ENCODE results near the gene SNX15.

Gene SNX15

DNA sequence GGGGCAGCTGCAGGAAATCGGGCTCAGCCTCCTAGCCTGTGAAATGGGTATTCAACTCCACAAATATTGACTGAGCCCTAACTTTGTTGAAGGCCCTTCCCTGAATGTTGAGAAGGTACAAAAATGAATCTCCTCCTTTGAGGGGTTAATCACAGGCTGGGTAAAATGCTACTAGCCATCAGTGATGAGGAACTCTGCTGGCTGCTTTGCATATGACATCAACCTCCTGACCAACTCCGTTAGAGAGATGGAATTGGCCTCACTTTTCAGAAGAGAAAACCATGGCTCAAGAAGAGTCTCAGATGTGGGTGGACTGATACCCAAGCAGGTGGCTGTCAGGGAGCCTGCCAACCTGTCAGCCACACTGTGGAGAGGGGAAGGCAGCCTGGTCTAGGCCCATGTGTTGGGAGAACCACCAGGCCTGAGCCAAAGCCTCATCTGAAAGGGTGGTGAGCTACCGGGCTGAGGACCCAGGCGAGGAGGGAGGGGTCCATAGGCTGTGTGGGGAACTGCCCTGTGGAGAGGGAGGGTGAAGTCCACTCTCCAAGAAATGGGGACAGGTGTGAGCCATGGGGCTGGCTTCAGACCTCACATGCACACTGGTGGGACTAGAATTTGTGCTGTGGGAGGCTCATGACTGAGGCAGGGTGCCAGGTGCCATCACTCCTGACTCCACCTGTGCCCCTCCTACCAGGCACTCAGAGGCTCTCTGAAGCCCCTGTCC lies 44.8 kb downstream of the SNX15 start:
- POLR2A ChIA-PET (ENCODE audit: low non-redundant PET): no interaction called here
- CTCF ChIA-PET: interaction anchor here (1.0 kb wide), 1 partner anchor 58 kb away, joined by 3 read pairs; the partner anchor contains the start of gene ARL2
- TF ChIP-seq, protein P1, sequence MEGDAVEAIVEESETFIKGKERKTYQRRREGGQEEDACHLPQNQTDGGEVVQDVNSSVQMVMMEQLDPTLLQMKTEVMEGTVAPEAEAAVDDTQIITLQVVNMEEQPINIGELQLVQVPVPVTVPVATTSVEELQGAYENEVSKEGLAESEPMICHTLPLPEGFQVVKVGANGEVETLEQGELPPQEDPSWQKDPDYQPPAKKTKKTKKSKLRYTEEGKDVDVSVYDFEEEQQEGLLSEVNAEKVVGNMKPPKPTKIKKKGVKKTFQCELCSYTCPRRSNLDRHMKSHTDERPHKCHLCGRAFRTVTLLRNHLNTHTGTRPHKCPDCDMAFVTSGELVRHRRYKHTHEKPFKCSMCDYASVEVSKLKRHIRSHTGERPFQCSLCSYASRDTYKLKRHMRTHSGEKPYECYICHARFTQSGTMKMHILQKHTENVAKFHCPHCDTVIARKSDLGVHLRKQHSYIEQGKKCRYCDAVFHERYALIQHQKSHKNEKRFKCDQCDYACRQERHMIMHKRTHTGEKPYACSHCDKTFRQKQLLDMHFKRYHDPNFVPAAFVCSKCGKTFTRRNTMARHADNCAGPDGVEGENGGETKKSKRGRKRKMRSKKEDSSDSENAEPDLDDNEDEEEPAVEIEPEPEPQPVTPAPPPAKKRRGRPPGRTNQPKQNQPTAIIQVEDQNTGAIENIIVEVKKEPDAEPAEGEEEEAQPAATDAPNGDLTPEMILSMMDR (conservative IDR thresholded peaks at IDR 0.05; ENCODE audit: low read depth): no peak

DNA sequence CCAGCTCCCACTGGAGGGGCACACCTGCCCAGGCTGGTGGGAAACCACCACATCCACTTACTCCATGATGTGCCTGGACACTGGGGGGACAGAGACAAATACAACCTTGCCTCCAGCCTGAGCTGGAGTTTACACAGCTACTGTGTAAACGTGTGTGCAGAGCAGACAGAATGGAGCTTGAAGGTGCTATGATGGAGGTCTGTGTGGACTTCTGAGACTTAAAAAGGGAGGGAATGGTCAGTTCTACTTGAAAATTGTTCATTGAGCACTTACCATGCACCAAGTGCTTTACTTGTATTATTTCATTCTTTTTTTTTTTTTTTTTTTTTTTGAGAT lies 45.4 kb downstream of the SNX15 start:
- CTCF ChIA-PET: no interaction called here
- H3K27ac ChIP-seq: no peak overlapping the region
- TF ChIP-seq, protein P1 (conservative IDR thresholded peaks at IDR 0.05; ENCODE audit: low read depth): no peak
- POLR2A ChIA-PET (ENCODE audit: low non-redundant PET): no interaction called here
- DNase-seq (ENCODE audit: low spot score): no peak

More for the DNA sequence above, 44.8 kb downstream of the SNX15 start:
- H3K27ac ChIP-seq: no peak overlapping the region
- no peak for DNase-seq (ENCODE audit: low spot score)

DNA sequence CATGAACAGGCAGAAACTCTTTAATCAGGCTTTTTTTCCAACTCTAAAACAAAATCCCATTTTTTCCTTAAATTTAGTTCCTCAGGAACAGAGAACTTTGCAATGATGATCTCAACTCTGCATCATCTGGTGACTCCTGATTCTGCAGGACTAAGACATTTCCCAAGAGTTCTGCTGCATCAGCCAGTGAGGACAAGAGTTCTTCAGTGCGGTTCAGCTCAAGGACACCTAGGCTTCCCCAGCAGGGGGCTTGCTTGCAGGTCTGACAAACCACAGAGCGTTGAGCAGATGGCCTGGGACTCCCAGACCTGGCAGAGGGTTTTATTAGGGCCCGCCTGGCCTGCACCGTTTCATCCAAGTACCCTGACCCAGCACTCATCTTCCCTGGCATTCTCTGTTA lies 50.2 kb downstream of the SNX15 start:
- no peak for DNase-seq (ENCODE audit: low spot score)
- TF ChIP-seq, protein P1 (conservative IDR thresholded peaks at IDR 0.05; ENCODE audit: low read depth): no peak
- ChIA-PET POLR2A (ENCODE audit: low non-redundant PET) (no interaction called here), CTCF (interaction anchor here (1.0 kb wide), 1 partner anchor 36 kb away, joined by 4 read pairs; the partner anchor contains the start of gene SAC3D1)
- peak overlapping the region; percentile 47 for H3K27ac ChIP-seq

DNA sequence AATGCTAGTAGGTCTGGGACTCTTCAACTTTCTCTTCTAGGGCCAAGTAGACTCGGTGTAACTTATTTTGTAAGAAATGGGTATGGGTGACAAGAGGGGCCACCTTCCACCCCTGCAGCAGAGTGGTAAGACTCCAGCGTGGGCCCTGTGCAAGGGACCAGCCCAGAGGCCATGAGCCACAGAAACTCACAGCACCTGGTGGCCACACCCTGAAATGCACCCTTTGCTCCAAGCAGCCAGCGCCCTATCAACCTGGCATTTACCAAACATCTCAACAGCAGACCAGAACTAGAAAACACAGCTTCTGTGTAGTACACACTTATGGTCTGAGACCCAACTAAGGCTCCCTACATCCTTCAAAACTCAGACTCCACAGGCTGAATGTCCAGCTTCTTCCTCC lies 50.9 kb downstream of the SNX15 start:
- DNase-seq (ENCODE audit: low spot score): peak; percentile 45
- peak overlapping the region; percentile 47 for H3K27ac ChIP-seq
- CTCF ChIA-PET: interaction anchor here (0.7 kb wide), 1 partner anchor 15 kb away, joined by 4 read pairs; no protein-coding TSS in a partner anchor
- TF ChIP-seq, protein P1 (conservative IDR thresholded peaks at IDR 0.05; ENCODE audit: low read depth): peak; percentile 61
- POLR2A ChIA-PET (ENCODE audit: low non-redundant PET): no interaction called here

DNA sequence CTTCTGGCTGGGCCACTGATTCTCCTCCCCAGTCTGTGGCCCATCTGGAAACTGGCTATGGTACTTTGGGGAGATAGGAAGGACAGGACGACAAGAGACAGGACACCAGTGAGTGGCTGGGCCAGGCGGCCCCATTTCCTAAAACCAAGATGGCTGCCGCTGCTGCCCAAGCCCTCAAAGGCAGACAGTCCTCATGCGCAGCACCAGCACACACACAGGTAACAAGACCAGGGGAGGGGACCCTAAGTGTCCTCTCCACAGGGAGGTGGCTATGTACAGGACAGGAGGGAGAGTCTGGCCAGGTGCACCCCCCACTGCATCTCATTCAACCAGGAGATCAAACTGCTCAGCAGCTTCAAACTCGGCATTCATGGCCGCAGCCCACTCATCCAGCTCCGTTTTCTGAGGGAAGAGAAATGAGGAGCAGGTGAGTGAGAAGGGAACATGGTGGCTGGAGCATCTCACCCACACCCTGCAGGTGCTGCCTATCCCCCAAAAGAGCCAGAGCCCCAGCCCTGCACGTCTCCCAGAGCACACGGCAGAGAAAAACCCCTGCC lies 51.6 kb downstream of the SNX15 start:
- DNase-seq (ENCODE audit: low spot score): no peak
- TF ChIP-seq, protein P1 (conservative IDR thresholded peaks at IDR 0.05; ENCODE audit: low read depth): no peak
- peak overlapping the region; percentile 47 for H3K27ac ChIP-seq
- CTCF ChIA-PET: interaction anchor here (0.7 kb wide), 1 partner anchor 15 kb away, joined by 4 read pairs; no protein-coding TSS in a partner anchor
- POLR2A ChIA-PET (ENCODE audit: low non-redundant PET): no interaction called here

DNA sequence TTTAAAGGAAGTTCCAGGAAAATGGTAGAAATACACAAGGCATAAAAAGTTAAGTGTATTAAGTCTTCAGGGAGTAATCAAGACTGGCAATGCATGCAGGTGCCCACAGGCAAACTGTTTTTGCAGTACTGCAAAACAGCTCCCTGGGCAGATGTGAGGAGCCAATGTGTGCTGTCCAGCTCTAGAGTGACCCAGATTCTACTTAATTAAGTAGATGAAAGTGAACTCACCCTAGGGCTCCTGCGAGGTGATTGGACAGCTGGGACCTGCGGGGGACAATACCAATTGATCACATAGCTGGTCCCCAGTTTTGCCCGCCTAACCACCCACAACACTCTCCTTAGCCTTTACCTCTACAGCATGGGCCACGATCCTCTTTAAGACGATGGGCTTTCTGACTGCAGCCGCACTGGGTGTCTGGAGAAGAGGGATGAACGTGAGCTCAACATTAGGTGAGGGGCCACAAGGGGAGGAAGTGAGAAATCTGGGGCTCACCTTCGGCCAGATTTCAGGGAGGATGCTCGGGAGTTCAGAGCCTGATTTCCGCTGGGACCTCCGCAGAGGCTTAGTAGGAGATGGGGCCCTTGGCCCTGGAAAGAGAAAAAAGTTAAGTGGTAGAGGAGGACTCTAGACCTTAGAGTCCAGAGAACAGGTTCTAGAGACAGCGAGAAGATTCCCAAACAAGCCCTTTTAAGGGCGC lies 56.0 kb downstream of the SNX15 start:
- POLR2A ChIA-PET (ENCODE audit: low non-redundant PET): interaction anchor here (0.7 kb wide), 1 partner anchor 25 kb away, joined by 3 read pairs; the partner anchor contains the start of gene NAALADL1
- CTCF ChIA-PET: no interaction called here
- DNase-seq (ENCODE audit: low spot score): no peak
- H3K27ac ChIP-seq: peak overlapping the region; percentile 86
- TF ChIP-seq, protein P1 (conservative IDR thresholded peaks at IDR 0.05; ENCODE audit: low read depth): no peak

Measured in RWPE1 (cell line).